DOHH2 (cell line): ENCODE results near the gene NOC4L.

Experiments
- EZH2phosphoT487 ChIP-seq: fragments of 200-600 bp; sonication (generic); IDR thresholded peaks from 2 replicates; pipeline ENCODE4 v1.6.1; 2017; ENCODE audit warnings: borderline replicate concordance, mild to moderate bottlenecking, antibody characterized with exemption, low read length, moderate library complexity, mixed read lengths
- TF ChIP-seq, protein P1 (sequence below): fragments of 200-600 bp; sonication (generic); IDR thresholded peaks from one replicate; pipeline ENCODE4 v1.5.1; 2014; ENCODE audit warnings: antibody characterized with exemption, mild to moderate bottlenecking, low read depth, low read length; ENCODE audit not compliant: poor library complexity, severe bottlenecking

DNA sequence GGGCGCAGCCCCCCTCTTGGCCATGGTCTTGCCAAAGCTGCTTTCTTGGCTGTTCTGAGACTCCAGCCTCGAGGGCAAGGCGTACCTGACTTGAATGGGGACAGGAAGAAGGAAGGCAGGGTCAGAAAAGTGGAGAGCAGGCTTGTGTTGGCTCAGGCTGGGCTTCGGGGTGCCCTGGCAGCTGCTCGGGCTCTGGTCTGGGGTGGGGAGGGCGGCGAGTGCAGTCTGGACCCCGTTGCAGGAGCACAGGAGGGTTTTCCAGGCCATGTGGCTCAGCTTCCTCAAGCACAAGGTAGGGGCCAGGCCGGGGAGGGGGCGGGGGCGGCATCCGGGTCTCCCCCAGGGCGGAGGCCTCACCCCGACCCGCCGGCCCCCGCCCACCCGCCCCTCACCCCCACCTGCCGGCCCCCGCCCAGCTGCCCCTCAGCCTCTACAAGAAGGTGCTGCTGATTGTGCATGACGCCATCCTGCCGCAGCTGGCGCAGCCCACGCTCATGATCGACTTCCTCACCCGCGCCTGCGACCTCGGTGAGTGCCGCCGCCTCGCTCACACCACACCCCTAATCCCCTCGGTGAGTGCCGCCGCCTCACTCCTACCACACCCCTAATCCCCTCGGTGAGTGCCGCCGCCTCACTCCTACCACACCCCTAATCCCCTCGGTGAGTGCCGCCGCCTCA, 4.2 kb downstream of the NOC4L start:
- TF ChIP-seq, protein P1, sequence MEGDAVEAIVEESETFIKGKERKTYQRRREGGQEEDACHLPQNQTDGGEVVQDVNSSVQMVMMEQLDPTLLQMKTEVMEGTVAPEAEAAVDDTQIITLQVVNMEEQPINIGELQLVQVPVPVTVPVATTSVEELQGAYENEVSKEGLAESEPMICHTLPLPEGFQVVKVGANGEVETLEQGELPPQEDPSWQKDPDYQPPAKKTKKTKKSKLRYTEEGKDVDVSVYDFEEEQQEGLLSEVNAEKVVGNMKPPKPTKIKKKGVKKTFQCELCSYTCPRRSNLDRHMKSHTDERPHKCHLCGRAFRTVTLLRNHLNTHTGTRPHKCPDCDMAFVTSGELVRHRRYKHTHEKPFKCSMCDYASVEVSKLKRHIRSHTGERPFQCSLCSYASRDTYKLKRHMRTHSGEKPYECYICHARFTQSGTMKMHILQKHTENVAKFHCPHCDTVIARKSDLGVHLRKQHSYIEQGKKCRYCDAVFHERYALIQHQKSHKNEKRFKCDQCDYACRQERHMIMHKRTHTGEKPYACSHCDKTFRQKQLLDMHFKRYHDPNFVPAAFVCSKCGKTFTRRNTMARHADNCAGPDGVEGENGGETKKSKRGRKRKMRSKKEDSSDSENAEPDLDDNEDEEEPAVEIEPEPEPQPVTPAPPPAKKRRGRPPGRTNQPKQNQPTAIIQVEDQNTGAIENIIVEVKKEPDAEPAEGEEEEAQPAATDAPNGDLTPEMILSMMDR: no peak
- no peak for TF ChIP-seq EZH2phosphoT487
